ENCODE data around the gene HS3ST5. TPM values are rescaled to one million over a fixed set of nuclear protein-coding genes. Genes with fewer than 3 reads are reported as not detected.

HS3ST5 gene
- total RNA-seq, 1 donor from 2014 or later, result 0.11 TPM

GRCh38 chr6:114216789-114217467 lies 125.9 kb downstream of the HS3ST5 start:
- intact Hi-C loops (cut with DNase I), result no loop called here
- DNase-seq (ENCODE audit: low spot score), result no peak

GRCh38 chr6:114210467-114210866 lies 132.4 kb downstream of the HS3ST5 start:
- DNase-seq (ENCODE audit: low spot score), result no peak
- intact Hi-C loops (cut with DNase I), result no loop called here

GRCh38 chr6:114203460-114203859 lies 139.4 kb downstream of the HS3ST5 start:
- DNase-seq (ENCODE audit: low spot score), result no peak
- intact Hi-C loops (cut with DNase I), result no loop called here

GRCh38 chr6:114202389-114202788 lies 140.4 kb downstream of the HS3ST5 start:
- DNase-seq (ENCODE audit: low spot score), result no peak
- intact Hi-C loops (cut with DNase I), result no loop called here

- intact Hi-C loops (cut with DNase I), result no loop called here
- DNase-seq (ENCODE audit: low spot score), result no peak
Measured at GRCh38 chr6:114200891-114201290, 141.9 kb downstream of the HS3ST5 start.

GRCh38 chr6:114195631-114196403 lies 147.0 kb downstream of the HS3ST5 start:
- no peak for DNase-seq (ENCODE audit: low spot score)
- intact Hi-C loops (cut with DNase I), result no loop called here

GRCh38 chr6:114195027-114195365 lies 147.8 kb downstream of the HS3ST5 start:
- intact Hi-C loops (cut with DNase I), result no loop called here
- no peak for DNase-seq (ENCODE audit: low spot score)

GRCh38 chr6:114194362-114195026 lies 148.3 kb downstream of the HS3ST5 start:
- intact Hi-C loops (cut with DNase I), result no loop called here
- no peak for DNase-seq (ENCODE audit: low spot score)

GRCh38 chr6:114187563-114187962 lies 155.3 kb downstream of the HS3ST5 start:
- intact Hi-C loops (cut with DNase I), result no loop called here
- DNase-seq (ENCODE audit: low spot score), result no peak

- no peak for DNase-seq (ENCODE audit: low spot score)
- intact Hi-C loops (cut with DNase I), result no loop called here
Measured at GRCh38 chr6:114181664-114182063, 161.2 kb downstream of the HS3ST5 start.

- intact Hi-C loops (cut with DNase I), result no loop called here
- no peak for DNase-seq (ENCODE audit: low spot score)
Measured at GRCh38 chr6:114179411-114179810, 163.4 kb downstream of the HS3ST5 start.

GRCh38 chr6:114176726-114177125 lies 166.1 kb downstream of the HS3ST5 start:
- DNase-seq (ENCODE audit: low spot score), result no peak
- intact Hi-C loops (cut with DNase I), result no loop called here

GRCh38 chr6:114172576-114173260 lies 170.1 kb downstream of the HS3ST5 start:
- no peak for DNase-seq (ENCODE audit: low spot score)
- intact Hi-C loops (cut with DNase I), result no loop called here

- intact Hi-C loops (cut with DNase I), result no loop called here
- no peak for DNase-seq (ENCODE audit: low spot score)
Measured at GRCh38 chr6:114171473-114171872, 171.3 kb downstream of the HS3ST5 start.

- no peak for DNase-seq (ENCODE audit: low spot score)
- intact Hi-C loops (cut with DNase I), result no loop called here
Measured at GRCh38 chr6:114170958-114171387, 171.8 kb downstream of the HS3ST5 start.

GRCh38 chr6:114170372-114170771 lies 172.5 kb downstream of the HS3ST5 start:
- intact Hi-C loops (cut with DNase I), result no loop called here
- no peak for DNase-seq (ENCODE audit: low spot score)

GRCh38 chr6:114169763-114170162 lies 173.1 kb downstream of the HS3ST5 start:
- DNase-seq (ENCODE audit: low spot score), result no peak
- intact Hi-C loops (cut with DNase I), result no loop called here

GRCh38 chr6:114167583-114168576 lies 174.9 kb downstream of the HS3ST5 start:
- intact Hi-C loops (cut with DNase I), result no loop called here
- no peak for DNase-seq (ENCODE audit: low spot score)

- intact Hi-C loops (cut with DNase I), result no loop called here
- no peak for DNase-seq (ENCODE audit: low spot score)
Measured at GRCh38 chr6:114164207-114164606, 178.6 kb downstream of the HS3ST5 start.

Measured in cardiac septum (tissue), 1 donor.